Stimulated activated CD8-positive, alpha-beta memory T cell treated with anti-CD3 and anti-CD28 coated beads, Interleukin-7, amount 100 ng/mL, for 48 hours (primary cell): ENCODE measurements around the gene SLC35G1.

Experiments
- DNase-seq, 2 donors: peaks; one replicate each; pipeline ENCODE4 v3.0.0-alpha.2; 2020; ENCODE audit warnings: low read depth in 1 of 2; ENCODE audit errors: extremely low read depth in 1 of 2

The SLC35G1 gene

GRCh38 chr10:93947055-93947454, 53.3 kb downstream of the SLC35G1 start:
- DNase-seq: no peak

- DNase-seq: no peak
These were observed 53.7 kb downstream of the SLC35G1 start for GRCh38 chr10:93947524-93947923.

GRCh38 chr10:93951905-93952304, 58.1 kb downstream of the SLC35G1 start:
- no peak for DNase-seq
